HepG2 (cell line): ENCODE data around the gene STK36. TPM values are rescaled to one million over a fixed set of nuclear protein-coding genes. Genes with fewer than 3 reads are reported as not detected.

Source experiments
- BRCA1 ChIP-seq: sonication (generic); formaldehyde crosslinking; IDR thresholded peaks from 2 replicates; pipeline ENCODE4 v1.4.0; 2020; ENCODE audit warnings: missing genetic modification reagents
- CBX5 ChIP-seq: sonication (generic); formaldehyde crosslinking; IDR thresholded peaks from 2 replicates; pipeline ENCODE4 v1.4.0; 2020; ENCODE audit warnings: missing genetic modification reagents, borderline replicate concordance
- CEBPB ChIP-seq: IDR thresholded peaks from 2 replicates; pipeline ENCODE4 v1.6.1; 2011; ENCODE audit warnings: low read depth, low read length, improper control_type of control experiment, borderline replicate concordance
- ESRRA ChIP-seq: sonication (generic); formaldehyde crosslinking; IDR thresholded peaks from 2 replicates; pipeline ENCODE4 v1.5.1; 2020; ENCODE audit warnings: mild to moderate bottlenecking, low read depth, missing genetic modification reagents
- FIP1L1 ChIP-seq: fragments of 200-400 bp; formaldehyde crosslinking; IDR thresholded peaks from 2 replicates; pipeline ENCODE4 v1.6.1; 2018; ENCODE audit warnings: low read depth, mild to moderate bottlenecking, low read length, moderate library complexity, borderline replicate concordance; ENCODE audit not compliant: insufficient read depth
- FOXA1 ChIP-seq, 2 experiments: fragments of 450-650 bp in 1 of 2; sonication (generic) in 1 of 2; formaldehyde crosslinking in 1 of 2; IDR thresholded peaks; 2 replicates each; pipeline versions ENCODE4 v1.4.0 to v1.6.1; 2016 to 2020; ENCODE audit warnings: missing genetic modification reagents in 1 of 2
- FOXO1 ChIP-seq: sonication (generic); formaldehyde crosslinking; IDR thresholded peaks from 2 replicates; pipeline ENCODE4 v1.4.0; 2020; ENCODE audit warnings: missing genetic modification reagents
- GATAD2A ChIP-seq: IDR thresholded peaks from 2 replicates; pipeline ENCODE4 v1.6.1; 2016
- HIC2 ChIP-seq: sonication (generic); formaldehyde crosslinking; IDR thresholded peaks from 2 replicates; pipeline ENCODE4 v1.9.0; 2022; ENCODE audit warnings: low read depth, missing genetic modification reagents
- KAT2B ChIP-seq: fragments of 150-350 bp; IDR thresholded peaks from 2 replicates; pipeline ENCODE4 v1.6.1; 2014; ENCODE audit warnings: low read depth, low read length, borderline replicate concordance
- KDM4B ChIP-seq: sonication (generic); formaldehyde crosslinking; IDR thresholded peaks from 2 replicates; pipeline ENCODE4 v1.4.0; 2020; ENCODE audit warnings: missing genetic modification reagents
- KLF13 ChIP-seq: sonication (generic); formaldehyde crosslinking; IDR thresholded peaks from 2 replicates; pipeline ENCODE4 v1.4.0; 2020; ENCODE audit warnings: mild to moderate bottlenecking, missing genetic modification reagents
- MXI1 ChIP-seq: IDR thresholded peaks from 3 replicates; pipeline ENCODE4 v1.6.1; 2012; ENCODE audit warnings: low read depth, low read length, inconsistent platforms, borderline replicate concordance
- PHF21A ChIP-seq: sonication (generic); formaldehyde crosslinking; IDR thresholded peaks from 2 replicates; pipeline ENCODE4 v1.5.0; 2020; ENCODE audit warnings: mild to moderate bottlenecking, missing genetic modification reagents
- POLR2AphosphoS5 ChIP-seq: IDR thresholded peaks from 2 replicates; pipeline ENCODE4 v1.6.1; 2012; ENCODE audit warnings: low read depth, low read length
- RXRB ChIP-seq: IDR thresholded peaks from 2 replicates; pipeline ENCODE4 v1.6.1; 2016; ENCODE audit warnings: borderline replicate concordance, missing genetic modification reagents, missing compliant biosample characterization
- SATB2 ChIP-seq: sonication (generic); formaldehyde crosslinking; IDR thresholded peaks from 2 replicates; pipeline ENCODE4 v1.5.0; 2020; ENCODE audit warnings: missing genetic modification reagents
- TAF15 ChIP-seq: fragments of 200-400 bp; formaldehyde crosslinking; IDR thresholded peaks from one replicate; pipeline ENCODE4 v1.6.1; 2018; ENCODE audit warnings: mild to moderate bottlenecking, low read depth, low read length; ENCODE audit not compliant: poor library complexity, severe bottlenecking
- TARDBP ChIP-seq: sonication (generic); formaldehyde crosslinking; IDR thresholded peaks from 2 replicates; pipeline ENCODE4 v1.8.0; 2022; ENCODE audit warnings: mild to moderate bottlenecking, missing genetic modification reagents
- TFAP4 ChIP-seq: sonication (generic); IDR thresholded peaks from 2 replicates; pipeline ENCODE4 v1.6.1; 2016; ENCODE audit warnings: low read depth, borderline replicate concordance
- TRIM24 ChIP-seq: sonication (generic); formaldehyde crosslinking; IDR thresholded peaks from 2 replicates; pipeline ENCODE4 v1.8.0; 2022; ENCODE audit warnings: mild to moderate bottlenecking, missing genetic modification reagents
- ZFP36L1 ChIP-seq: sonication (generic); formaldehyde crosslinking; IDR thresholded peaks from 2 replicates; pipeline ENCODE4 v1.8.0; 2022; ENCODE audit warnings: mild to moderate bottlenecking, missing genetic modification reagents, moderate library complexity
- ZMYM4 ChIP-seq: sonication (generic); formaldehyde crosslinking; IDR thresholded peaks from 2 replicates; pipeline ENCODE4 v1.8.1; 2023; ENCODE audit warnings: mild to moderate bottlenecking, missing genetic modification reagents
- ZNF264 ChIP-seq: sonication (generic); formaldehyde crosslinking; IDR thresholded peaks from 2 replicates; pipeline ENCODE4 v1.4.0; 2020; ENCODE audit warnings: missing genetic modification reagents
- ZNF30 ChIP-seq: sonication (generic); formaldehyde crosslinking; IDR thresholded peaks from 2 replicates; pipeline ENCODE4 v1.5.0; 2020; ENCODE audit warnings: mild to moderate bottlenecking, missing genetic modification reagents
- ZNF431 ChIP-seq: sonication (generic); formaldehyde crosslinking; IDR thresholded peaks from 2 replicates; pipeline ENCODE4 v1.9.0; 2022; ENCODE audit warnings: missing genetic modification reagents, low read depth, mild to moderate bottlenecking, borderline replicate concordance
- ZNF546 ChIP-seq: sonication (generic); formaldehyde crosslinking; conservative IDR thresholded peaks from 2 replicates; pipeline ENCODE4 v1.8.1; 2023; ENCODE audit warnings: mild to moderate bottlenecking, missing genetic modification reagents
- ZNF549 ChIP-seq: sonication (generic); formaldehyde crosslinking; IDR thresholded peaks from 2 replicates; pipeline ENCODE4 v1.5.0; 2020; ENCODE audit warnings: missing genetic modification reagents
- ZNF562 ChIP-seq: sonication (generic); formaldehyde crosslinking; IDR thresholded peaks from 2 replicates; pipeline ENCODE4 v1.8.0; 2022; ENCODE audit warnings: missing genetic modification reagents, borderline replicate concordance
- ZNF678 ChIP-seq: sonication (generic); formaldehyde crosslinking; IDR thresholded peaks from 2 replicates; pipeline ENCODE4 v1.4.0; 2020; ENCODE audit warnings: mild to moderate bottlenecking, missing genetic modification reagents
- ZSCAN25 ChIP-seq: sonication (generic); formaldehyde crosslinking; IDR thresholded peaks from 2 replicates; pipeline ENCODE4 v1.8.0; 2022; ENCODE audit warnings: mild to moderate bottlenecking, missing genetic modification reagents
- polyA plus RNA-seq, 8 experiments: library from polyadenylated mRNA; depleted of rRNA in 3 of 8; stranded (reverse) in 7 of 8; unstranded in 1 of 8; fragments of >200 nt; fragmentation: Illumina TruSeq in 4 of 8; extraction: Trizol in 4 of 8; gene quantifications; 2 replicates each; pipeline versions ENCODE4 v1.2.1 to v1.2.3, GENCODE V29; 2011 to 2016; ENCODE audit warnings: low read depth in 4 of 8, missing spikeins in 1 of 8, mixed read lengths in 1 of 8; ENCODE audit not compliant: insufficient read depth in 1 of 8
- total RNA-seq, 5 experiments: library from RNA; depleted of rRNA; stranded (reverse); fragments of >200 nt; fragmentation: Illumina TruSeq; extraction: Trizol; gene quantifications; 2 replicates each; pipeline ENCODE4 v1.2.3, GENCODE V29; 2016; ENCODE audit warnings: low read depth in 1 of 5

STK36 gene
- total and polyA plus RNA-seq, 2 of the 13 experiments (the other 11 are each of a cell fraction or from before 2014, with no cell fraction given), result 45.9 to 83.5 TPM

DNA sequence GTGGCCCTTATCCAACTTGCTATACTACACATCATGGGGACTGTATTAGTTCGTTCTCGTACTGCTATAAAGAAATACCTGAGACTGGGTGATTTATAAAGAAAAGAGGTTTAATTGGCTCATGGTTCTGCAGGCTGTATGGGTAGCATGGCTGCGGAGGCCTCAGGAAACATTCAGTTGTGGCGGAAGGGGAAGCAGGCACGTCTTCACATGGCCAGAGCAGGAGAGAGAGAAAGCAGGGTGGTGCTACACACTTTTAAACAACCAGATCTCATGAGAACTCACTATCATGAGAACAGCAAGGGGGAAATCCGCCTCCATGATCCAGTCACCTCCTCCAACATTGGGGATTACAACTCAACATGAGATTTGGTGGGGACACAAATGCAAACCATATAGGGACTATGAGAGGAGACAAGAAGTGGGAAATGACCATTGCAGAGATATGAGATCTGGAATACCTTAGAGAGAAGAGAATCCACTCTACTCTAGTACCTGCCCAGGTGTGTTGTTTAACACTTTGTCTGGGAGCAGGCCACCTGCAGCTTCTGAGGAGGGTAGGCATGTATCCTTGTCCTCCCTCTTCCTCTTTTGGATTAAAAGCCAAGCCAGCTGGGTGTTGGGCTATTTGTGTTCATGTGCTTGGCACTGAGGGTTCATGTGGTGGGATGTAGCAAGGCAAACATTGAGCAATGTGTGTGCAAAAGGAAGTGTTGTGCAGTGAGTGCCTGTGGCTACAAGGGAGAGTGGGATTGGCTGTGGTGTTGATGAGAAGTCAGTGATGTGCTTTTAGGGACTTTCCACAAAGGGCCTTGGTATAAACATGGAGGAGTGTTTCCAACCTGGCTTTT lies 61.5 kb downstream of the STK36 start (continued):
- TF ChIP-seq FOXA1 (IDR thresholded peaks at IDR 0.05) (0 out of 2 replicates have a peak, but pooled peaks have one; percentile 18), FOXA1 (CRISPR knock-in tag; IDR thresholded peaks at IDR 0.05) (peak; percentile 98), RXRB (peak; percentile 93), FIP1L1 (no peak), ZMYM4 (CRISPR knock-in tag) (peak; percentile 94), TARDBP (peak; percentile 94), CEBPB (peak; percentile 99), POLR2AphosphoS5 (no peak), ZFP36L1 (CRISPR knock-in tag) (peak; percentile 74), ESRRA (CRISPR knock-in tag) (no peak), SATB2 (no peak), TFAP4 (peak; percentile 90), ZNF431 (peak; percentile 79), TRIM24 (CRISPR knock-in tag) (peak; percentile 95), ZNF30 (no peak), MXI1 (peak; percentile 27; the same call in 1 of the 3 replicates), TAF15 (no peak), ZNF264 (CRISPR knock-in tag) (peak; percentile 71; the same call in 1 of the 2 replicates), CBX5 (CRISPR knock-in tag) (peak; percentile 100), KDM4B (peak; percentile 93), PHF21A (CRISPR knock-in tag) (peak; percentile 79), ZNF562 (no peak), KAT2B (no peak), ZSCAN25 (CRISPR knock-in tag) (no peak), FOXO1 (CRISPR knock-in tag) (peak; percentile 97), HIC2 (CRISPR knock-in tag) (peak; percentile 74), ZNF678 (CRISPR knock-in tag) (no peak), BRCA1 (CRISPR knock-in tag) (no peak), ZNF546 (CRISPR knock-in tag) (no peak), ZNF549 (CRISPR knock-in tag) (no peak), KLF13 (CRISPR knock-in tag) (no peak), GATAD2A (CRISPR knock-in tag) (peak; percentile 98)
